Endothelial cell of umbilical vein (primary cell): ENCODE results near the gene CELA1.
"Not testable (repeated sequence)": the region's sequence is repeated elsewhere in the genome, so short reads cannot be mapped to it uniquely, and the experiment has no call there.

ENCODE experiments used
- CTCF ChIP-seq, 2 donors: IDR thresholded peaks; 1 replicate in 1 of 2; 2 replicates in 1 of 2; pipeline ENCODE4 v1.5.1; 2011; ENCODE audit warnings: low read length in 2 of 2, mild to moderate bottlenecking in 2 of 2, moderate library complexity in 2 of 2, control low read depth in 1 of 2, inconsistent platforms in 1 of 2, low read depth in 1 of 2; ENCODE audit not compliant: insufficient read depth in 1 of 2; ENCODE audit errors: extremely low read depth in 1 of 2
- EZH2 ChIP-seq: IDR thresholded peaks from 2 replicates; pipeline ENCODE4 v1.6.1; 2012; ENCODE audit warnings: borderline replicate concordance, low read depth, mild to moderate bottlenecking, moderate library complexity, low read length, inconsistent platforms; ENCODE audit not compliant: severe bottlenecking
- GATA2 ChIP-seq: IDR thresholded peaks from 2 replicates; pipeline ENCODE4 v1.7.0; 2011; ENCODE audit warnings: low read depth, mild to moderate bottlenecking, moderate library complexity, mixed read lengths, low read length; ENCODE audit not compliant: insufficient read length, insufficient read depth
- JUN ChIP-seq: IDR thresholded peaks from 2 replicates; pipeline ENCODE4 v1.6.1; 2011; ENCODE audit warnings: borderline replicate concordance, low read depth; ENCODE audit not compliant: insufficient read length, insufficient read depth
- MAX ChIP-seq: IDR thresholded peaks from 2 replicates; pipeline ENCODE4 v1.6.1; 2011; ENCODE audit not compliant: insufficient read depth, insufficient read length
- MYC ChIP-seq: IDR thresholded peaks from one replicate; pipeline ENCODE4 v1.6.1; 2011; ENCODE audit warnings: mild to moderate bottlenecking, low read depth, low read length
- POLR2A ChIP-seq: IDR thresholded peaks from 2 replicates; pipeline ENCODE4 v1.6.1; 2012; ENCODE audit warnings: low read depth, mild to moderate bottlenecking, control low read depth, low read length
- POLR2AphosphoS5 ChIP-seq: IDR thresholded peaks from 2 replicates; pipeline ENCODE4 v1.6.1; 2012; ENCODE audit warnings: low read depth, mild to moderate bottlenecking, control low read depth, low read length, moderate library complexity; ENCODE audit not compliant: insufficient read depth

- TF ChIP-seq POLR2AphosphoS5; MYC; CTCF (IDR thresholded peaks at IDR 0.05; ENCODE audit: extremely low read depth in 1 of 2, insufficient read depth in 1 of 2, low read depth in 1 of 2, low read length in 2 of 2); EZH2; POLR2A; MAX; GATA2; JUN: not testable (repeated sequence)
These were observed 45.7 kb downstream of the CELA1 start for GRCh38 chr12:51300768-51301167.
